Neural progenitor cell (in vitro differentiated cells): ENCODE measurements around the gene CDK16.

Experiments
- CTCF ChIP-seq: fragments of 200-600 bp; sonication (generic); IDR thresholded peaks from 2 replicates; pipeline ENCODE4 v1.5.1; 2017; ENCODE audit warnings: antibody characterized with exemption, mild to moderate bottlenecking
- EZH2 ChIP-seq: fragments of 200-600 bp; sonication (generic); IDR thresholded peaks from 2 replicates; pipeline ENCODE4 v1.6.1; 2017; ENCODE audit warnings: antibody characterized with exemption, mild to moderate bottlenecking, moderate library complexity
- EZH2phosphoT487 ChIP-seq: fragments of 200-600 bp; sonication (generic); IDR thresholded peaks from 2 replicates; pipeline ENCODE4 v1.6.1; 2017; ENCODE audit warnings: antibody characterized with exemption

GRCh38 chrX:47250017-47250347, 31.5 kb downstream of the CDK16 start:
- TF ChIP-seq CTCF (no peak), EZH2 (no peak), EZH2phosphoT487 (no peak)
